Activated naive CD4-positive, alpha-beta T cell treated with anti-CD3 and anti-CD28 coated beads, Interleukin-2, amount 50 U/mL, for 72 hours (primary cell): ENCODE measurements around the gene TMEM18. TPM values are rescaled to one million over a fixed set of nuclear protein-coding genes. Genes with fewer than 3 reads are reported as not detected.
A peak's percentile ranks its signal among the peaks of the same experiment; 100 is the strongest.

Source experiments
- ATAC-seq, 2 donors: fragments of 150-1000 bp; cut with Tn5 transposase; 2 replicates each; pipeline ENCODE4 v1.10.0; 2021; ENCODE audit warnings: mild to moderate bottlenecking in 2 of 2, moderate library complexity in 2 of 2
- DNase-seq, 2 donors: peaks; one replicate each; pipeline ENCODE4 v3.0.0; 2021 to 2022; ENCODE audit warnings: low spot score in 2 of 2
- H3K27ac Mint-ChIP-seq, 2 donors: one replicate each; pipeline ENCODE4 v1.8.0; 2022; ENCODE audit warnings: mild to moderate bottlenecking in 2 of 2, mixed read lengths in 2 of 2
- H3K36me3 Mint-ChIP-seq, 2 donors: one replicate each; pipeline ENCODE4 v1.8.0; 2022; ENCODE audit warnings: mixed read lengths in 2 of 2
- H3K9me3 Mint-ChIP-seq, 2 donors: one replicate each; pipeline ENCODE4 v1.8.0; 2022; ENCODE audit warnings: mixed read lengths in 2 of 2
- total RNA-seq, 2 donors: library from RNA; stranded (reverse); gene quantifications; one replicate each; pipeline ENCODE4 v1.2.3, GENCODE V29; 2022

Gene TMEM18
- total RNA-seq, 2 donors from 2014 or later = 27.0 to 36.9 TPM

- no peak for ATAC-seq
- Mint-ChIP-seq H3K27ac (peak overlapping the region; percentile 99), H3K36me3 (peaks cover 8 to 31% of the 10 kb centered on the region in 2 donors), H3K9me3 (peaks cover 2 to 6% of the 10 kb centered on the region in 2 donors)
- no peak for DNase-seq
Observed at GRCh38 chr2:678964-679363, 1.8 kb upstream of the TMEM18 start.

GRCh38 chr2:677959-678550 is 849 bp upstream of the TMEM18 start:
- ATAC-seq (no peak), DNase-seq (no peak)
- Mint-ChIP-seq H3K27ac (peak overlapping the region; percentile 99), H3K9me3 (no peaks in the 10 kb centered on the region), H3K36me3 (peaks cover 4 to 27% of the 10 kb centered on the region in 2 donors)

GRCh38 chr2:676647-677055 is 555 bp downstream of the TMEM18 start:
- Mint-ChIP-seq H3K36me3 (peaks cover 10 to 33% of the 10 kb centered on the region in 2 donors), H3K9me3 (no peaks in the 10 kb centered on the region), H3K27ac (peak overlapping the region; percentile 92 to 99)
- DNase-seq (peak; percentile 95 to 96), ATAC-seq (peak; percentile 82)

GRCh38 chr2:675982-676646 is 1.1 kb downstream of the TMEM18 start:
- no peaks in the 10 kb centered on the region for H3K9me3 Mint-ChIP-seq
- DNase-seq = no peak
- peaks cover 10 to 33% of the 10 kb centered on the region in 2 donors for H3K36me3 Mint-ChIP-seq
- peak; percentile 1 to 34 for ATAC-seq
- H3K27ac Mint-ChIP-seq = peak overlapping the region; percentile 92 to 99

GRCh38 chr2:675460-675859 is 1.7 kb downstream of the TMEM18 start:
- ATAC-seq (no peak), DNase-seq (no peak)
- H3K36me3 Mint-ChIP-seq = peaks cover 10 to 39% of the 10 kb centered on the region in 2 donors
- H3K9me3 Mint-ChIP-seq = no peaks in the 10 kb centered on the region
- peak overlapping the region in 1 of 2 donors; percentile 92 for H3K27ac Mint-ChIP-seq

- Mint-ChIP-seq H3K36me3 (peaks cover 11 to 43% of the 10 kb centered on the region in 2 donors), H3K9me3 (no peaks in the 10 kb centered on the region), H3K27ac (peak overlapping the region; percentile 40 to 92)
- ATAC-seq (no peak), DNase-seq (no peak)
Observed at GRCh38 chr2:675051-675450, 2.2 kb downstream of the TMEM18 start.

- H3K27ac Mint-ChIP-seq = peak overlapping the region; percentile 40 to 92
- ATAC-seq = no peak
- no peaks in the 10 kb centered on the region for H3K9me3 Mint-ChIP-seq
- DNase-seq = no peak
- peaks cover 17 to 49% of the 10 kb centered on the region in 2 donors for H3K36me3 Mint-ChIP-seq
Observed at GRCh38 chr2:674321-674985, 2.8 kb downstream of the TMEM18 start.

- Mint-ChIP-seq H3K36me3 (peaks cover 20 to 52% of the 10 kb centered on the region in 2 donors), H3K9me3 (no peaks in the 10 kb centered on the region), H3K27ac (peak overlapping the region; percentile 40 to 92)
- no peak for DNase-seq
- ATAC-seq = no peak
Observed at GRCh38 chr2:673615-674320, 3.4 kb downstream of the TMEM18 start.

- ATAC-seq (no peak), DNase-seq (no peak)
- Mint-ChIP-seq H3K27ac (no peak overlapping the region), H3K36me3 (peaks cover 22 to 58% of the 10 kb centered on the region in 2 donors), H3K9me3 (no peaks in the 10 kb centered on the region)
Observed at GRCh38 chr2:673016-673415, 4.2 kb downstream of the TMEM18 start.

GRCh38 chr2:672606-672905 is 4.7 kb downstream of the TMEM18 start:
- no peak for DNase-seq
- Mint-ChIP-seq H3K27ac (no peak overlapping the region), H3K36me3 (peaks cover 25 to 63% of the 10 kb centered on the region in 2 donors), H3K9me3 (no peaks in the 10 kb centered on the region)
- ATAC-seq = no peak

- no peak for ATAC-seq
- Mint-ChIP-seq H3K36me3 (peaks cover 27 to 65% of the 10 kb centered on the region in 2 donors), H3K9me3 (no peaks in the 10 kb centered on the region), H3K27ac (no peak overlapping the region)
- no peak for DNase-seq
Observed at GRCh38 chr2:671787-672605, 5.2 kb downstream of the TMEM18 start.

- peaks cover 28 to 66% of the 10 kb centered on the region in 2 donors for H3K36me3 Mint-ChIP-seq
Observed at GRCh38 chr2:671072-671471, 6.1 kb downstream of the TMEM18 start.

GRCh38 chr2:670637-671036 is 6.6 kb downstream of the TMEM18 start:
- Mint-ChIP-seq H3K36me3 (peaks cover 33 to 66% of the 10 kb centered on the region in 2 donors), H3K9me3 (peaks cover under 1 to 6% of the 10 kb centered on the region in 2 donors), H3K27ac (peak overlapping the region in 1 of 2 donors; percentile 89)
- DNase-seq (no peak), ATAC-seq (no peak)

More at GRCh38 chr2:671072-671471, 6.1 kb downstream of the TMEM18 start:
- H3K9me3 Mint-ChIP-seq = peaks cover 0 to 2% of the 10 kb centered on the region in 2 donors
- peak overlapping the region in 1 of 2 donors; percentile 89 for H3K27ac Mint-ChIP-seq
- no peak for DNase-seq
- ATAC-seq = no peak

- no peak for ATAC-seq
- Mint-ChIP-seq H3K27ac (no peak overlapping the region), H3K9me3 (peaks cover 10 to 14% of the 10 kb centered on the region in 2 donors), H3K36me3 (peaks cover 43 to 63% of the 10 kb centered on the region in 2 donors)
- DNase-seq = no peak
Observed at GRCh38 chr2:669323-669722, 7.9 kb downstream of the TMEM18 start.

- ATAC-seq (no peak), DNase-seq (no peak)
- peaks cover 10 to 14% of the 10 kb centered on the region in 2 donors for H3K9me3 Mint-ChIP-seq
- H3K27ac Mint-ChIP-seq = peak overlapping the region; percentile 57 to 65
- H3K36me3 Mint-ChIP-seq = peaks cover 49 to 66% of the 10 kb centered on the region in 2 donors
Observed at GRCh38 chr2:668000-668398, 9.2 kb downstream of the TMEM18 start.

GRCh38 chr2:667332-667999 is 9.7 kb downstream of the TMEM18 start:
- H3K9me3 Mint-ChIP-seq = peaks cover 10 to 14% of the 10 kb centered on the region in 2 donors
- ATAC-seq = peak; percentile 84 to 89
- DNase-seq = no peak
- H3K27ac Mint-ChIP-seq = peak overlapping the region; percentile 57 to 65
- peaks cover 45 to 61% of the 10 kb centered on the region in 2 donors for H3K36me3 Mint-ChIP-seq
